T-helper 22 cell (primary cell): Measurements from ENCODE around the gene NTRK3.

Source experiments
- DNase-seq: peaks from one replicate; pipeline ENCODE4 v3.0.0-alpha.2; 2020; ENCODE audit warnings: low read depth

The NTRK3 gene

GRCh38 chr15:88029696-88030095 is 226.8 kb downstream of the NTRK3 start:
- no peak for DNase-seq

- no peak for DNase-seq
Observed at GRCh38 chr15:88028024-88028423, 228.5 kb downstream of the NTRK3 start.

- no peak for DNase-seq
Observed at GRCh38 chr15:88023914-88024313, 232.6 kb downstream of the NTRK3 start.

- DNase-seq = no peak
Observed at GRCh38 chr15:88022716-88023115, 233.8 kb downstream of the NTRK3 start.

GRCh38 chr15:88021601-88022000 is 234.9 kb downstream of the NTRK3 start:
- DNase-seq = no peak

DNA sequence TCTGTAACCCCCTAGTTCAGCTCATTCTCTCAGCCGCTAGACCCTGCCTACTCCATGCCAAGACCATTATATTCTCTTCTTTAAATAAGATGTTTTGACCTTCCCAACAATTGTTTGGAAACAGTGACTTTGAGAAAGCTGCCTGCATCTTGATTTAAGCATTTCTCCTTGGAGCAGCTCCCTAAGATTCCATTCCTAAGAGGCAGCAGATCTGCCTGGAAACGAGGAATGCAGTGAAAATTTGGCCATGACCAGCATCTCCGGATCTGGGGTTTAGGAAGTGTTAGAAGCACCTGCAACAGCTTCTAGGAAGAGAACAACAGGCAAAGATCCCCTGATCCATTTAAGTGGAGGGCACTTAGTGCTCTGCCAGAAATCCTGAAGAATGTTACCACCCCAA is 235.7 kb downstream of the NTRK3 start:
- DNase-seq = no peak

DNA sequence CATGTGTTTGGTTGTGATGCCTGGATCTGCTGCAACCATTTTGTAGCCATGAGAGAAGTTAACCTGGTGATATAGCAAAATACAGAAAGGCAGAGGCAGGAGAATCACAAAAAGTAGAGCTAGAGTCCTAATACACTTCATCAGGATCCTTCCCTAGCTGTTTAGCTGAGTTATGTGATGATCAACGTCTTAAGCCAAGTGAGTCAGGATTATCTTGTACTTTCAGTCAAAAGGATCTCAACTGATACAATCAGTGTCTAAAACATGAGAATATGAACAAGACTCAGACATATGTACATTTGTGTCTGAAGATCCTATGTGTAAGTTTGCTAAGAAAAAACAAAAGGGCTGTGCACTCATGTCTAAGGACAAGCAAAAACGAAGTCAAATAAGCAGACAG is 236.9 kb downstream of the NTRK3 start:
- DNase-seq = no peak

DNA sequence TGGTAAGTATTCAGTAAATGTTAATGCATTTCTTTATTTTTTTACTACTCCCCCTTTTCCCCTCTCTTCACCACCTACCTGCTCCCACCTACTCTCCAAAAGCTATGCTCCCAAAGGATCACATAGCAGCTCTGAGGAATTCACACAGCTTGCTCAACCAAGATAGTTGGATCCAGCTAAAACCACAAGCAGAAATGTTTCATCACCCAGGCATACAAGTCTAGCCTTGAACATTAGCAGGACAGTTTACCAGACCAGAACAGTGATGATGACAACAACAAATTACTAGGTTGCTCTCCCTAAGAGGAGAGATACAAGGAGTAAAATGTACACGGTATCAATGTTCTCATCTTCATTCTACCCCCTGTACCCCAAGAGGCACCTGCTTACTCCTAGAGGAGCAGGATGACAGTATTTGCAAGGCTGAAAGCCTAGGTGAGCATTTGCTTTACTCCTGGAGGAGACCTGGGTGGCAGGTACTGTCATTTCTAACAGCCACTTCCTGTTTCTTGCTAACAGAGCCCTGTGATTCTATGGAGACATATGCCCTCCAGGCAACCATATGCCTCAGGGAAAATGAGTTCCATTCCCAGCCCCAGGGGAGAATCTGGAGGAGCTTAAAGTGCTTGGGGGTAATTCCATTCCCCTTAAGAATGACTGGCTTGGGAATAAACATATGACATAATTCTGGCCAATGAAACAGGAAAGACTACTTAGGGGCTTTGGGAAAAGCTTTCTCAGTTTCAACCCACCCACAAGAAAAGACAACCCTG is 237.5 kb downstream of the NTRK3 start:
- DNase-seq = no peak

DNA sequence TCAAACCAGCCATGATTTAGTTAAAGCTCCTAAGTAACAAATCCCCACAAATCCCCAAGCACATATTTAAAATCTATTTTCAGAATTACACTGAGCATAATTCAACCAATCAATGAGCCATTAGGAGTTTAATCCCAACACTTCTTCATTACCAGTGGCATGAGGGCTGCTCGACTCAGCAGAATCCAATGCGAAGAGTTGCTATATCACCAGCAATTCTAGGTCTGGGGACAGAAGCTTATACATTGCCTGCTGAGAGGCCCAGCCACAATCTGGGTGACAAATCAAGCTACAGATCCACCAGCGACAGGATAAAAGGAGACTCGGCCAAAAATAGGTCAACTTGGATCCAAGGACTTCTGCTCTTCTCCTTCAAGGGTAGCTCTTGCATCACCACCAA is 238.8 kb downstream of the NTRK3 start:
- no peak for DNase-seq

DNA sequence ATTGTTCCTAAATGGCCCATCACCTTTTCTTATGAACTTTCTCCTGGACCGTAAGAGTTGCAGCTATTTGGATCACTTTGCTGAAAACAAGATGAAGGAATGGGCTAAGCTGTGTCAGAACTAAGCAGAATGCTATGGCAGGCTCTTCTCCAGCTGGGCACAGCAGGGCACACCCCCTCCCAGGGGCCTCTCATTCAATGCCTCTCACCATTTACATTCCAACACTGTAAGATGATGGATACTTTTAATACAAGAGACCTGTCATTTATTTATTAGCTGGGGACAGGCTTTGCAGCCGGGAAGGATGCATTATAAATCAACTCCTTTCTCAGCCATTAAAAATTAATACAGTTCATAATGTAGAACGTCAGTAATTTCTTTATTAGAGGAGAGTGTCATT is 240.1 kb downstream of the NTRK3 start:
- DNase-seq = no peak

- no peak for DNase-seq
Observed at GRCh38 chr15:88015228-88015860, 241.2 kb downstream of the NTRK3 start.

DNA sequence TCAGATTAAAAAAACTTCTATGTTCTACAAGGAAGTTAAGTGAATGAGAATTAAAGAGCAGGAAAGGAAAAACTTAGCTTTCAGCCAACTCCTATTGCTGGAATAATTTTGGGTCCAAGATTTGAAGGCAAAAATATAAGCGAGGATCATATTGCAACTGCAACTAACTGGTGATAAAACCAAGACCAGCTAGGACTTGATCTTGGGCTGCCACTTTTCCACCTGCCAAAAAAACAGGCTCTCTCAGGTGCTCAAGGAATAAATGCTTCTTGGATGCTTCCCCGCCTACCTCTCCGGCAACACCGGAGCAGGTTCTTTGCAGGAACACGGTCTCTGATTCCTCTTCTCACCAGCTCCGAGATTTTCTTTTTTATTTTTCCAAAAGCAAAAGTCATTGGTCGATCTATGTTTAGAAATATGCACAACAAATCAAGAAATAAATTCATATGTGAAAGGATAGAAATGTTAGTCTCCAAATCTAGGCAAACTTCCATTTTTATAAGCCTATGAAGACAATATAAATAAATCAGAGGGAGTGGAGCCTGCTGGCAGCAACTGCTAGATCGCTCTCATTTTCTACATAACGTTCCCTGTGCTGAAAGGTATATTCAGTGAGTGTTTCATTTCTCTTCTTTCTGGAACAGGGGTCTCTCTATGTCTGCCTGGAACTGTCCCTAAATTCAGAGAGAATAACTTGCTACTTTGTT is 241.9 kb downstream of the NTRK3 start:
- no peak for DNase-seq

DNA sequence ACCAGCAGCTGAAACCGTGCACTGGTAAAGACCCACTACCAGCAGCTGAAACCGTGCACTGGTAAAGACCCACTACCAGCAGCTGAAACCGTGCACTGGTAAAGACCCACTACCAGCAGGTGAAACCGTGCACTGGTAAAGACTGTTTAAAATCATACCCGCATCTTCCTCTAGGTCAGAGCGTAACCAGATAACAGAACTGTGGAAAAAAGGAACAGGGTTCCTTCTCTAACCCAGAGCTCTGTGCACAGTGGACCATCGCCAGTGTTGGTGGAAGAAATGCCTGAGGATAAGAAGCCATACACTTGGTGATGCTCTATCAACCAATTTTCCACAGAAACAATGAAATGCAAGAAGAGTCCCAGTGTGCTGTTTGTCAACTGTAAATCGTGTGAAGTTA is 243.4 kb downstream of the NTRK3 start:
- no peak for DNase-seq

- no peak for DNase-seq
Observed at GRCh38 chr15:88012688-88013087, 243.9 kb downstream of the NTRK3 start.

DNA sequence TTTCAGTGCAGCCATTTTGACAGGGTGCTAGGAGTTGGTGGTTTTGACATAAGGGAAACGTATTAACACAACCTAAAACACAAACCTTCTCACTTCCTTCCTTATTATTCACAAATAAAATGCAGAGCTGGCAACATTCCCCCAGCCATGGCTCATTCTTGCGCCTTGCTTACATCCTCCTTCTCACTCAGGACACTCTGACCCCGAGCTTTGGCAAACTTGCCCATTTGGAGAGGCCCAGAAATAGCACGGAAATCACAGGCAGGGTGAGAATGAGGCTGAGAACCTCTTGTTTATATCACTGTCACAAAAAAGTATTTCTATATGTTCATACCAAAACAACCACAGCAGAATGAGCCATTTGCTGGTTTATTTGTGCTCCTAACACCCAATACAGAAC is 244.3 kb downstream of the NTRK3 start:
- DNase-seq = no peak

- no peak for DNase-seq
Observed at GRCh38 chr15:88011533-88011932, 245.0 kb downstream of the NTRK3 start.

DNA sequence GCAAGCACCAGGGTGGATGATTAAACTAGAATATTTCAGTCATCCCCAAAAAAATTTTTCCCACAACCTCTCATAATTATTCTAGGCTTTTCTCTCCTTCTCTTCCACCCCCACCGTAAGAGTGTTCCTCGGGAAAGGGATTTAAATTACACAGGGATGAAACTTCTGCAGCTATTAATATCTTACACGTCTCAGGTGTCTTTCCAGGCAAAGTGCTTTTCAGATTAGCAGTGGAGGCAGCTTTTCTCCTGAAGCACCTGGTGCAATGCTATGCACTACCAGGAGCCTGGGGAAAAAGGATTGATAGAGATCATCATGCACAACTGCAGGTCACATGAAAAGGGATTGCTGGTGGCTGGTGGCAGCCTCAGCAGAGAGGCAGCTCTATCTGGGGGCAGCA is 250.4 kb downstream of the NTRK3 start:
- DNase-seq = no peak

GRCh38 chr15:88004399-88004798 is 252.1 kb downstream of the NTRK3 start:
- no peak for DNase-seq

DNA sequence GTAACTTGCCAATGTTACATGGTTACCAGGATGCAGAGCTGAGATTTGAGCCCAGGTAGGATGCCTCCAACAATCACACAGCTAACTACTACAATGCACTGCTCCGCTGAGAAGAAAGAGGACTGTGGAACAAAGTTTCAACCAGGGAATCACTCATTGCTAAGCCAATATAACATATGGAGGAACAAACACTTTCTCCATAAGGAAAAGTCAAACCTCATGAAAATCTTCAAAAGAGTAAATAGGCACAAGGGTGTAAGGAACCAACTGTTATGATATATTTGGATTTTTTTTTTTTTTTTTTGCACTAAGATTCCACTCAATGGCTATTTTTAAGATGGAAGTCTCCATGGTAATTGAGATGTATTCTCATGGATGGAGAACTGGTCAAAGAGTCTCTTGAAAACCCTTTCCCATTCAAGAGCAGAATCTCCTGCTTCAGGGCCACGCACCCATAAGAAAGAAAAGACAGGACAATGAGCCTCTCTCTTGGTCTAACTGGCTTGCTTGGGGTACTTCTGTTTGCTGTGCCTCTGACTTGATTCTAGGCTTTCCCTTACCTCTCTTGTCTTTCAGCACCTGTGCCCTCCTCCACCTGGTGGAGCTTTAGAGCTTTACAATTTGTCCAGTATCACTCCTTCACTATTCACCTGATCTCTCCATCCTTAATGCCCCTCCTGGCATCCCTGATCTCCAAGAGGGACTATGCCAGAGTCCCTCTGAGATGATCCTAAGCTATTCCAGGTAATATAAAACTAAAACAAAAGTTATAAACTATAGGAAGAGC is 252.8 kb downstream of the NTRK3 start:
- no peak for DNase-seq

- DNase-seq = no peak
Observed at GRCh38 chr15:88002706-88003105, 253.8 kb downstream of the NTRK3 start.

DNA sequence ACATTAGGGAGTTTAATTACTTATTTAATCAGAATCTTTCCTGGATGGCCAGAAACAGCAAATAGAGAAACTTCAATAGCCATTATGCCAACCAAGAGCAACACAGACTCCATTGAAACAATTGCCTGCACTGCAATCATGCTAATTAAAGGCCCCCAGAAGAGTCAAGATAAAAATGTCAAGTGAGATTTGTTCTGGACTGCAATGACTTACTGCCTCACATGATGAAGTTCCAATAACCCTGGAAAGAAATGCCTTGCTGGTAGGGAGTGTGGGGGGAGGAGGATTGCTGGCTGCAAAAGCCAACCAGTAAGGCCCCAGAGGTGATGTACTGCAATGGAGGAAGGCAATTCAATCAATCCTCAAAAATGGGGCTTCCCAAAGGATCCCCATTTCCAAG is 257.9 kb downstream of the NTRK3 start:
- no peak for DNase-seq

DNA sequence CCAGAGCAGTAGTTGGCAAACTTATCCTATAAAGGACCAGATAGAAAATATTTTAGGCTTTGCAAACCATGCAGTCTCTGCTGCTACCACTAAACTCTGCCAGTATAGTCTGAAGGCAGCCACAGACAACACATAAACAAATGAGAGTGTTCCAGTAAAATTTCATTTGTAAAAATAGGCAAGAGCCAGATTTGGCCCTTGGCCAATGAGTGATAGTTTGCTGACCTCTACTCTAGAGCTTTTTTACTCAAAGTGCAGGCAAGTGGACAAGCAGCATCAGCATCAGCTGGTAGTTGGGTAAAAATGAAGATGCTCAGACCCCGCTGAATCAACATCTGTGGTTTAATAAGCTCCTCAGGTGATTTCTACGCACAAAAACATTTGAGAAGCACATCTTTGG is 269.8 kb downstream of the NTRK3 start:
- no peak for DNase-seq

DNA sequence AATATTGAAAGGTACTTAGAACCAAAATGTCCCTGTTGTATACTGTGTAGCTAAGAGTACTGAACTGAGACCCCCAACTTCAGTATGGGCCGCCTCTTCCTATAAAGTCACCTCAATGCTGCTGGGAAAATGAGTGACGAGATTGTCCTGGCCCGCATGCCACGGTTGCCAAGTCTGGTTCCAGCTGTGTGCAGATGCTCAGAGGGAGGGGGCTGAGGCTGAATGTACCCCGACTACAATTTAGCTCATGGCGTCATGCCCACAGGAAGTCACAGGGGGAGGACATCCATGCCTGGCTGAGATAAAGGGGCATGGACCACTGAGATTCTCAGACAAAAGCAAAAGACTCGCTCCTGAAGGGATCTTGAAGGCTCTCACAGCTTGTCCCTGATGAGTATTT is 271.1 kb downstream of the NTRK3 start:
- DNase-seq = no peak
